Spleen (tissue), 7 donors: ENCODE measurements around the gene RGS5.

ENCODE experiments used
- CTCF ChIP-seq, 11 experiments: fragments of 200-600 bp in 7 of 11; fragments of 450-650 bp in 4 of 11; sonication (generic) in 4 of 11; IDR thresholded peaks in 8 of 11; conservative IDR thresholded peaks in 3 of 11; 1 replicate in 7 of 11; 2 replicates in 4 of 11; pipeline versions ENCODE4 v1.4.0 to v1.8.0; 2016 to 2021; ENCODE audit warnings: antibody characterized with exemption in 11 of 11, inconsistent platforms in 4 of 11, mild to moderate bottlenecking in 1 of 11
- POLR2A ChIP-seq, 3 donors: fragments of 450-650 bp; IDR thresholded peaks; one replicate each; pipeline ENCODE4 v1.5.1; 2017; ENCODE audit warnings: antibody characterized with exemption in 3 of 3, mild to moderate bottlenecking in 1 of 3
- POLR2AphosphoS5 ChIP-seq, 3 donors: sonication (generic); formaldehyde crosslinking; IDR thresholded peaks; one replicate each; pipeline ENCODE4 v1.5.1; 2017; ENCODE audit warnings: antibody characterized with exemption in 3 of 3
- donor health status: DM: no; HTN: no; CAD: no; lungs with moderate emphysema.
- donor health status: DM: no; HTN: no; CAD: no.
- donor health status: DM: no; HTN: no; CAD: no.

GRCh38 chr1:163173121-163173520, 29.6 kb downstream of the RGS5 start:
- TF ChIP-seq CTCF (IDR thresholded peaks at IDR 0.05 in 8 of 11, conservative IDR thresholded peaks at IDR 0.05 in 3 of 11): no peak
- no peak for TF ChIP-seq POLR2AphosphoS5 (IDR thresholded peaks at IDR 0.05)
- TF ChIP-seq POLR2A (IDR thresholded peaks at IDR 0.05): no peak
